ENCODE results near the gene IFITM1. TPM values are rescaled to one million over a fixed set of nuclear protein-coding genes. Genes with fewer than 3 reads are reported as not detected.
A peak's percentile ranks its signal among the peaks of the same experiment; 100 is the strongest.

The IFITM1 gene
- total RNA-seq (2014; rRNA removed) (2.0 and 2.2 TPM in 2 replicates), Bru-seq, nascent RNA (percentile 85 among the genes with signal in this experiment), BruChase-seq, experiment 1, labeled RNA remaining after a 6-hour chase (percentile 94 among the genes with signal in this experiment), BruChase-seq, experiment 2, labeled RNA remaining after a 2-hour chase (percentile 98 among the genes with signal in this experiment)
- long read RNA-seq, transcript IFITM1-202 (2 exons, 855 nt), result major isoform, 379 of 582 reads
- long read RNA-seq, partial matches to known transcripts, result 0 of 582 reads
- long read RNA-seq, other reads (novel, unspliced or antisense), result 203 of 582 reads

GRCh38 chr11:313787-314553 is at the start of gene IFITM1:
IFITM1 (plus strand) TSS chr11:314040; CDS start chr11:314171, 131 bp downstream.
- H3K36me3 ChIP-seq (ENCODE audit: low read depth, low read length), result no peaks in the 10 kb centered on the region
- no peaks in the 10 kb centered on the region for H3K27me3 ChIP-seq (ENCODE audit: low read length)
- no peak within 1 kb of the TSS for H2AFZ ChIP-seq (ENCODE audit: low read length)
- CTCF ChIA-PET, result no interaction called here
- no peaks in the 10 kb centered on the region for H3K9me3 ChIP-seq (ENCODE audit: low read length)
- H3K9ac ChIP-seq (ENCODE audit: low read length), result no peak within 1 kb of the TSS
- H3F3A ChIP-seq (ENCODE audit: low read length, unreplicated experiment), result no peaks in the 10 kb centered on the region
- POLR2A ChIA-PET (ENCODE audit: unreplicated experiment), result no interaction called here
- H3K79me2 ChIP-seq (ENCODE audit: low read length), result peaks cover 10% of the 10 kb centered on the region
- H4K20me1 ChIP-seq (ENCODE audit: low read length), result no peaks in the 10 kb centered on the region
- ATAC-seq (peak; percentile 15; the same call in 1 of the 2 replicates), DNase-seq (peak; percentile 19)
- H3K27ac ChIP-seq (ENCODE audit: low read length), result no peak within 1 kb of the TSS
- BruUV-seq (replicated peaks), result TSS peak; percentile 90
- peak within 1 kb of the TSS; percentile 19; the same call in 1 of the 2 replicates for H3K4me2 ChIP-seq (ENCODE audit: low read length)
- H3K4me1 ChIP-seq (ENCODE audit: insufficient read depth, low read length), result peaks cover 11% of the 10 kb centered on the region
- no peak for TF ChIP-seq EZH2 (IDR thresholded peaks at IDR 0.05; ENCODE audit: low read length, unreplicated experiment)
- TF ChIP-seq CTCF (conservative IDR thresholded peaks at IDR 0.05; ENCODE audit: low read depth, low read length), result no peak
- TF ChIP-seq EZH2phosphoT487 (IDR thresholded peaks at IDR 0.05; ENCODE audit: borderline replicate concordance, low read length), result no peak
- no peak within 1 kb of the TSS for H3K4me3 ChIP-seq (ENCODE audit: low read length)
- no peaks in the 10 kb centered on the region for H3K9me2 ChIP-seq (replicated peaks; ENCODE audit: low read length)
- intact Hi-C loops (cut with micrococcal nuclease), result no loop called here

GRCh38 chr11:266676-267439 is 47.0 kb upstream of the IFITM1 start:
- ChIA-PET POLR2A (ENCODE audit: unreplicated experiment) (interaction anchor here (0.6 kb wide), 1 partner anchor 60 kb away, joined by 3 read pairs; the partner anchor contains the start of gene BET1L), CTCF (no interaction called here)
- Histone ChIP-seq H2AFZ (ENCODE audit: low read length) (no peak overlapping the region; the same call in 1 of the 2 replicates), H3K79me2 (ENCODE audit: low read length) (no peaks in the 10 kb centered on the region), H3K4me3 (ENCODE audit: low read length) (no peak overlapping the region), H3K27ac (ENCODE audit: low read length) (no peak overlapping the region), H3K36me3 (ENCODE audit: low read depth, low read length) (no peaks in the 10 kb centered on the region), H3K9ac (ENCODE audit: low read length) (no peak overlapping the region), H4K20me1 (ENCODE audit: low read length) (no peaks in the 10 kb centered on the region), H3K4me1 (ENCODE audit: insufficient read depth, low read length) (peaks cover 4% of the 10 kb centered on the region), H3F3A (ENCODE audit: low read length, unreplicated experiment) (no peaks in the 10 kb centered on the region), H3K27me3 (ENCODE audit: low read length) (no peaks in the 10 kb centered on the region), H3K4me2 (ENCODE audit: low read length) (no peak overlapping the region), H3K9me3 (ENCODE audit: low read length) (no peaks in the 10 kb centered on the region), H3K9me2 (replicated peaks; ENCODE audit: low read length) (no peaks in the 10 kb centered on the region)
- no peak for TF ChIP-seq EZH2 (IDR thresholded peaks at IDR 0.05; ENCODE audit: low read length, unreplicated experiment)
- no peak for TF ChIP-seq EZH2phosphoT487 (IDR thresholded peaks at IDR 0.05; ENCODE audit: borderline replicate concordance, low read length)
- TF ChIP-seq CTCF (conservative IDR thresholded peaks at IDR 0.05; ENCODE audit: low read depth, low read length), result no peak
- no TSS peak for BruUV-seq (replicated peaks)
- DNase-seq, result peak; percentile 12
- ATAC-seq, result no peak; the same call in 1 of the 2 replicates
- intact Hi-C loops (cut with micrococcal nuclease), result no loop called here
